ENCODE measurements around the gene RALGAPA2.

Gene RALGAPA2

GRCh38 chr20:20547876-20548266 lies 164.6 kb downstream of the RALGAPA2 start:
- no peak for TF ChIP-seq CTCF (IDR thresholded peaks at IDR 0.05)

GRCh38 chr20:20547221-20547875 lies 165.1 kb downstream of the RALGAPA2 start:
- TF ChIP-seq CTCF (IDR thresholded peaks at IDR 0.05): no peak

- TF ChIP-seq CTCF (IDR thresholded peaks at IDR 0.05): no peak
Observed at GRCh38 chr20:20546402-20546801, 166.0 kb downstream of the RALGAPA2 start.

GRCh38 chr20:20536240-20536933 lies 176.1 kb downstream of the RALGAPA2 start:
- no peak for TF ChIP-seq CTCF (IDR thresholded peaks at IDR 0.05)

GRCh38 chr20:20535051-20535450 lies 177.4 kb downstream of the RALGAPA2 start:
- TF ChIP-seq CTCF (IDR thresholded peaks at IDR 0.05): no peak

GRCh38 chr20:20531283-20531682 lies 181.2 kb downstream of the RALGAPA2 start:
- no peak for TF ChIP-seq CTCF (IDR thresholded peaks at IDR 0.05)

- no peak for TF ChIP-seq CTCF (IDR thresholded peaks at IDR 0.05)
Observed at GRCh38 chr20:20530428-20531151, 181.9 kb downstream of the RALGAPA2 start.

Measured in LNCAP (cell line).